H1 (cell line): Measurements from ENCODE around the gene MRPL52. TPM values are rescaled to one million over a fixed set of nuclear protein-coding genes. Genes with fewer than 3 reads are reported as not detected.
A peak's percentile ranks its signal among the peaks of the same experiment; 100 is the strongest.

Source experiments
- CTCF ChIA-PET: fragments of 300-600 bp; sonication (Branson Sonifier 250); formaldehyde crosslinking; loops from one replicate; lab custom pipeline; 2021; ENCODE audit not compliant: partially characterized antibody; lab: Charles Lee
- POLR2A ChIA-PET: fragments of 300-600 bp; sonication (Branson Sonifier 250); formaldehyde crosslinking; loops from one replicate; lab custom pipeline; 2021; ENCODE audit warnings: inconsistent platforms; ENCODE audit not compliant: partially characterized antibody; lab: Charles Lee
- DNase-seq, 2 experiments: peaks; one replicate each; pipeline versions ENCODE4 v3.0.0 to v3.0.0-alpha.2; 2010 to 2022; ENCODE audit warnings: low spot score in 2 of 2, low read depth in 1 of 2, mixed read lengths in 1 of 2
- FAIRE-seq: peaks from 2 replicates; lab custom pipeline; 2011; peaks lifted over from hg19 to GRCh38; lab: Jason Lieb, UNC
- H2AFZ ChIP-seq: 2 replicates; pipeline ENCODE4 v1.8.1; 2012; ENCODE audit warnings: low read length, inconsistent platforms
- H2AK5ac ChIP-seq: 2 replicates; pipeline ENCODE4 v1.6.1; 2013; ENCODE audit warnings: low read depth, low read length
- H2BK120ac ChIP-seq: replicated peaks from 2 replicates; pipeline ENCODE3; 2013; ENCODE audit warnings: low read depth, low read length, inconsistent platforms
- H2BK12ac ChIP-seq: 2 replicates; pipeline ENCODE4 v1.6.1; 2013; ENCODE audit warnings: low read depth, low read length
- H2BK15ac ChIP-seq: 2 replicates; pipeline ENCODE4 v1.6.1; 2013; ENCODE audit warnings: low read length
- H2BK20ac ChIP-seq: 2 replicates; pipeline ENCODE4 v1.6.1; 2013; ENCODE audit warnings: low read length
- H2BK5ac ChIP-seq: 2 replicates; pipeline ENCODE4 v1.6.1; 2013; ENCODE audit warnings: low read depth, low read length
- H3K14ac ChIP-seq: 2 replicates; pipeline ENCODE4 v1.6.1; 2013; ENCODE audit warnings: inconsistent platforms; ENCODE audit not compliant: insufficient read length
- H3K18ac ChIP-seq: 2 replicates; pipeline ENCODE4 v1.6.1; 2013; ENCODE audit warnings: low read length; ENCODE audit errors: extremely low read depth
- H3K23ac ChIP-seq: 2 replicates; pipeline ENCODE4 v1.6.1; 2013; ENCODE audit warnings: inconsistent platforms; ENCODE audit not compliant: insufficient read length
- H3K23me2 ChIP-seq: 2 replicates; pipeline ENCODE4 v1.6.1; 2013; ENCODE audit warnings: low read depth, low read length
- H3K27ac ChIP-seq: 2 replicates; pipeline ENCODE4 v1.6.1; 2011; ENCODE audit warnings: low read depth, low read length, inconsistent platforms
- H3K27me3 ChIP-seq, 4 experiments: replicated peaks in 1 of 4; 1 replicate in 1 of 4; 2 replicates in 3 of 4; pipeline versions ENCODE4 v1.6.1 to v1.8.1; 2011 to 2013; ENCODE audit warnings: low read length in 3 of 4, mild to moderate bottlenecking in 3 of 4, inconsistent platforms in 2 of 4, mixed read lengths in 2 of 4, moderate library complexity in 1 of 4; ENCODE audit not compliant: control insufficient read depth in 3 of 4, insufficient read depth in 3 of 4; ENCODE audit errors: extremely low read depth in 1 of 4
- H3K36me3 ChIP-seq, 4 experiments: 2 replicates each; pipeline versions ENCODE4 v1.6.1 to v1.8.1; 2011 to 2013; ENCODE audit warnings: mild to moderate bottlenecking in 4 of 4, low read length in 3 of 4, moderate library complexity in 2 of 4, control low read depth in 1 of 4, inconsistent platforms in 1 of 4; ENCODE audit not compliant: insufficient read depth in 4 of 4, control insufficient read depth in 2 of 4
- H3K4ac ChIP-seq: replicated peaks from 2 replicates; pipeline ENCODE3; 2013; ENCODE audit warnings: low read length, low read depth, mixed read lengths, inconsistent platforms; ENCODE audit not compliant: insufficient read length
- H3K4me1 ChIP-seq, 4 experiments: replicated peaks in 1 of 4; 1 replicate in 1 of 4; 2 replicates in 3 of 4; pipeline versions ENCODE4 v1.6.1 to v1.8.1; 2011 to 2013; ENCODE audit warnings: low read length in 3 of 4, inconsistent platforms in 2 of 4, mixed read lengths in 1 of 4; ENCODE audit not compliant: insufficient read depth in 4 of 4, control insufficient read depth in 3 of 4
- H3K4me2 ChIP-seq, 2 experiments: 2 replicates each; pipeline versions ENCODE4 v1.6.1 to v1.8.1; 2011 to 2013; ENCODE audit warnings: low read depth in 2 of 2, low read length in 2 of 2, control low read depth in 1 of 2, inconsistent platforms in 1 of 2, mild to moderate bottlenecking in 1 of 2; ENCODE audit not compliant: insufficient read depth in 1 of 2
- H3K4me3 ChIP-seq, 4 experiments: fragments of 200-600, 300-600 bp in 1 of 4; sonication (generic), shearing (Covaris generic), sonication (Bioruptor Twin) in 1 of 4; 2 replicates each; pipeline versions ENCODE4 v1.5.1 to v1.8.1; 2011 to 2016; ENCODE audit warnings: low read length in 4 of 4, low read depth in 3 of 4, control low read depth in 2 of 4, inconsistent platforms in 2 of 4, mild to moderate bottlenecking in 2 of 4, mixed read lengths in 1 of 4, moderate library complexity in 1 of 4; ENCODE audit not compliant: insufficient read depth in 2 of 4; ENCODE audit errors: extremely low read depth in 1 of 4
- H3K56ac ChIP-seq: replicated peaks from 2 replicates; pipeline ENCODE3; 2013; ENCODE audit warnings: low read depth, mild to moderate bottlenecking, mixed read lengths, low read length, inconsistent platforms; ENCODE audit not compliant: insufficient read length
- H3K79me1 ChIP-seq: 2 replicates; pipeline ENCODE4 v1.6.1; 2013; ENCODE audit warnings: low read depth, low read length, control low read depth
- H3K79me2 ChIP-seq, 2 experiments: 2 replicates each; pipeline versions ENCODE4 v1.6.1 to v1.8.1; 2012 to 2013; ENCODE audit warnings: low read length in 2 of 2, mild to moderate bottlenecking in 2 of 2, inconsistent platforms in 1 of 2; ENCODE audit not compliant: insufficient read depth in 2 of 2, control insufficient read depth in 1 of 2
- H3K9ac ChIP-seq, 4 experiments: replicated peaks in 1 of 4; 1 replicate in 1 of 4; 2 replicates in 3 of 4; pipeline versions ENCODE4 v1.6.1 to v1.8.1; 2011 to 2013; ENCODE audit warnings: low read depth in 3 of 4, low read length in 3 of 4, control low read depth in 2 of 4, mild to moderate bottlenecking in 2 of 4, moderate library complexity in 2 of 4, inconsistent platforms in 1 of 4; ENCODE audit errors: extremely low read depth in 1 of 4
- H3K9me3 ChIP-seq, 2 experiments: 2 replicates each; pipeline versions ENCODE4 v1.6.1 to v1.8.1; 2012 to 2013; ENCODE audit warnings: mild to moderate bottlenecking in 2 of 2, moderate library complexity in 2 of 2, control low read depth in 1 of 2, inconsistent platforms in 1 of 2, low read depth in 1 of 2, low read length in 1 of 2, mixed read lengths in 1 of 2; ENCODE audit not compliant: insufficient read depth in 2 of 2
- H4K20me1 ChIP-seq, 2 experiments: replicated peaks in 1 of 2; 2 replicates each; pipeline versions ENCODE3 to v1.8.1; 2011 to 2013; ENCODE audit warnings: inconsistent platforms in 2 of 2, low read length in 2 of 2, mild to moderate bottlenecking in 1 of 2; ENCODE audit not compliant: insufficient read depth in 2 of 2, control insufficient read depth in 1 of 2
- H4K5ac ChIP-seq: 2 replicates; pipeline ENCODE4 v1.6.1; 2013; ENCODE audit warnings: low read length, low read depth, mixed read lengths, inconsistent platforms; ENCODE audit not compliant: insufficient read length
- H4K8ac ChIP-seq: 2 replicates; pipeline ENCODE4 v1.8.0; 2013; ENCODE audit warnings: mild to moderate bottlenecking, moderate library complexity, low read length, inconsistent platforms; ENCODE audit not compliant: insufficient read depth; ENCODE audit errors: extremely low read depth
- H4K91ac ChIP-seq: replicated peaks from 2 replicates; pipeline ENCODE3; 2013; ENCODE audit warnings: low read length, mixed read lengths, inconsistent platforms; ENCODE audit not compliant: insufficient read length
- CEBPB ChIP-seq: IDR thresholded peaks from 2 replicates; pipeline ENCODE4 v1.6.1; 2012; ENCODE audit warnings: low read depth, low read length
- E2F6 ChIP-seq: IDR thresholded peaks from 2 replicates; pipeline ENCODE4 v1.6.1; 2012; ENCODE audit warnings: inconsistent platforms
- POU5F1 ChIP-seq: IDR thresholded peaks from 2 replicates; pipeline ENCODE4 v1.6.1; 2011; ENCODE audit warnings: low read depth, mild to moderate bottlenecking, low read length, moderate library complexity
- RFX5 ChIP-seq: IDR thresholded peaks from 2 replicates; pipeline ENCODE4 v1.6.1; 2011; ENCODE audit warnings: low read depth, low read length, improper control_type of control experiment, borderline replicate concordance
- SIX5 ChIP-seq: IDR thresholded peaks from 2 replicates; pipeline ENCODE4 v1.6.1; 2011; ENCODE audit warnings: mild to moderate bottlenecking, low read depth, low read length
- SP1 ChIP-seq: IDR thresholded peaks from 2 replicates; pipeline ENCODE4 v1.6.1; 2011; ENCODE audit warnings: low read depth, low read length
- WGBS, 2 experiments: shearing (Covaris generic) in 1 of 2; methylation state at CpG; one replicate each; pipeline versions ENCODE4 v1.1.6 to v1.1.7; 2013 to 2015; ENCODE audit warnings: low lambda C conversion rate in 2 of 2, mixed read lengths in 2 of 2, inconsistent platforms in 1 of 2, low coverage in 1 of 2, missing lambda C conversion rate in 1 of 2; ENCODE audit not compliant: insufficient replicate concordance in 2 of 2, insufficient coverage in 1 of 2, insufficient read length in 1 of 2; ENCODE audit errors: extremely low coverage in 1 of 2, missing lambda C conversion rate in 1 of 2; 5-methylcytosine and 5-hydroxymethylcytosine counted together
- long read RNA-seq, 2 experiments: library from RNA in 1 of 2; library from capped mRNA in 1 of 2; stranded (forward); transcript quantifications; one replicate each; pipeline ENCODE4 v2.0.0, GENCODE V29; 2021; ENCODE audit warnings: inconsistent platforms in 1 of 2
- polyA minus RNA-seq, 3 experiments: library from RNA; depleted of rRNA, polyadenylated mRNA; stranded (reverse); fragments of >200 nt; gene quantifications; 1 replicate in 2 of 3; 2 replicates in 1 of 3; pipeline ENCODE4 v1.2.3, GENCODE V29; 2011
- polyA plus RNA-seq, 7 experiments: library from polyadenylated mRNA; depleted of rRNA in 3 of 7; stranded (reverse) in 5 of 7; unstranded in 2 of 7; fragments of >200 nt in 5 of 7; fragments of 200-250 nt in 2 of 7; gene quantifications; 1 replicate in 5 of 7; 2 replicates in 1 of 7; 4 replicates in 1 of 7; pipeline versions ENCODE4 v1.2.1 to v1.2.3, GENCODE V29; 2011 to 2013; ENCODE audit warnings: missing spikeins in 2 of 7, mixed read lengths in 2 of 7
- total RNA-seq: library from RNA; stranded (reverse); fragmentation: NEBNext Ultra II Directional; extraction: Animal tissue kit (Norgen Biotek cat#: 25700); gene quantifications from 2 replicates; pipeline ENCODE4 v1.2.1, GENCODE V29; 2021

Gene MRPL52
- total RNA-seq (172 and 176 TPM in 2 replicates), polyA plus RNA-seq (2011; rRNA removed) (70.5 and 109 TPM in 2 replicates), polyA minus RNA-seq (2011; rRNA and poly(A)+ RNA removed) (9.8 and 12.4 TPM in 2 replicates)
- 108 TPM for polyA plus RNA-seq (2011; cell fraction: cytosol; rRNA removed)
- 74.0 TPM for polyA plus RNA-seq (2011; cell fraction: nucleus; rRNA removed)
- 186 to 208 TPM (median 197 TPM) in 4 replicates for polyA plus RNA-seq (2012, experiment 1 of 2)
- polyA plus RNA-seq (2012, experiment 2 of 2), result 516 TPM
- 328 TPM for polyA plus RNA-seq (2013, experiment 1 of 2)
- polyA plus RNA-seq (2013, experiment 2 of 2), result 334 TPM
- 41.0 TPM for polyA minus RNA-seq (2011; cell fraction: cytosol; rRNA and poly(A)+ RNA removed)
- 34.9 TPM for polyA minus RNA-seq (2011; cell fraction: nucleus; rRNA and poly(A)+ RNA removed)
- long read RNA-seq, experiment 1, transcript MRPL52-215 (5 exons, 398 nt), result minor isoform, 6 of 129 reads
- long read RNA-seq, experiment 1, transcript MRPL52-210 (4 exons, 895 nt), result major isoform, 47 of 129 reads
- long read RNA-seq, experiment 1, transcript MRPL52-202 (5 exons, 1,118 nt), result minor isoform, 24 of 129 reads
- long read RNA-seq, experiment 1, transcript MRPL52-203 (5 exons, 1,111 nt), result minor isoform, 22 of 129 reads
- long read RNA-seq, experiment 1, partial matches to known transcripts, result 14 of 129 reads
- long read RNA-seq, experiment 1, other reads (novel, unspliced or antisense), result 6 of 129 reads
- long read RNA-seq, experiment 2, transcript MRPL52-203 (5 exons, 1,111 nt), result major isoform, 21 of 55 reads
- long read RNA-seq, experiment 2, transcript MRPL52-202 (5 exons, 1,118 nt), result major isoform, 21 of 55 reads
- long read RNA-seq, experiment 2, partial matches to known transcripts, result 0 of 55 reads
- long read RNA-seq, experiment 2, other reads (novel, unspliced or antisense), result 3 of 55 reads

- H3K4ac ChIP-seq, result peak within 1 kb of the TSS; percentile 61
- H2BK12ac ChIP-seq, result peak within 1 kb of the TSS; percentile 20; the same call in 1 of the 2 replicates
- H2BK20ac ChIP-seq, result no peak within 1 kb of the TSS
- H4K91ac ChIP-seq, result peak within 1 kb of the TSS; percentile 72
- H3K27me3 ChIP-seq, result no peaks in the 10 kb centered on the region
- H3K18ac ChIP-seq, result 0 out of 2 replicates have a peak within 1 kb of the TSS, but pooled peaks have one; percentile 39
- H3K79me1 ChIP-seq, result no peaks in the 10 kb centered on the region; the same call in 1 of the 2 replicates
- CTCF ChIA-PET, result interaction anchor here (0.9 to 53.1 kb wide), 6 partner anchors 29 to 260 kb away, joined by 3 to 1562 read pairs (median 4); partner anchors contain the start of genes LRP10, MMP14 and REM2
- H4K8ac ChIP-seq, result peak within 1 kb of the TSS; percentile 97
- no peaks in the 10 kb centered on the region for H3K23me2 ChIP-seq
- H3K23ac ChIP-seq, result no peak within 1 kb of the TSS
- peak within 1 kb of the TSS; percentile 43; the same call in 1 of the 2 replicates for H3K27ac ChIP-seq
- no peaks in the 10 kb centered on the region for H3K9me3 ChIP-seq
- H3K4me1 ChIP-seq, result peaks cover 0 to 5% (median 0%) of the 10 kb centered on the region in 4 experiments; a peak in 2 of 7 replicates
- H2BK15ac ChIP-seq, result no peak within 1 kb of the TSS
- H4K20me1 ChIP-seq, result no peaks in the 10 kb centered on the region
- H3K14ac ChIP-seq, result no peak within 1 kb of the TSS
- peak within 1 kb of the TSS; percentile 47 for H4K5ac ChIP-seq
- peak within 1 kb of the TSS; percentile 52 to 78 (median 72) for H3K9ac ChIP-seq
- H2BK5ac ChIP-seq, result peak within 1 kb of the TSS; percentile 37
- peak within 1 kb of the TSS; percentile 69 for H2AFZ ChIP-seq
- peaks cover 5 to 21% (median 13%) of the 10 kb centered on the region in 4 experiments; a peak in 7 of 8 replicates for H3K36me3 ChIP-seq
- DNase-seq (peak in 1 of 2 experiments; percentile 80), FAIRE-seq (no peak)
- WGBS, 2 experiments, result 4% methylated on average over 41 of the region's 41 CpGs; no CpG with 5 or more reads in 1 of the 2 experiments
- peak within 1 kb of the TSS; percentile 34 for H3K56ac ChIP-seq
- peaks cover 0 to 12% of the 10 kb centered on the region in 2 experiments; a peak in 3 of 4 replicates for H3K79me2 ChIP-seq
- POLR2A ChIA-PET, result interaction anchor here (0.6 to 16.3 kb wide), 9 partner anchors 7 to 90 kb away, joined by 3 to 203 read pairs (median 5); partner anchors contain the start of genes LRP10, MMP14 and OXA1L
- no peak within 1 kb of the TSS for H2BK120ac ChIP-seq
- H2AK5ac ChIP-seq, result no peak within 1 kb of the TSS
- peak within 1 kb of the TSS; percentile 39 to 65 for H3K4me2 ChIP-seq
- H3K4me3 ChIP-seq, result peak within 1 kb of the TSS; percentile 86 to 89 (median 88)
- TF ChIP-seq CEBPB (no peak), POU5F1 (no peak), E2F6 (no peak), RFX5 (no peak), SP1 (0 out of 2 replicates have a peak, but pooled peaks have one; percentile 35), SIX5 (peak; percentile 12; the same call in 1 of the 2 replicates)
Observed at GRCh38 chr14:22829661-22830442, at the start of gene MRPL52. MRPL52 (plus strand) TSS chr14:22829887; CDS start chr14:22829913, 26 bp downstream.
